ENCODE measurements around the gene ERI3.
"Not testable (repeated sequence)": the region's sequence is repeated elsewhere in the genome, so short reads cannot be mapped to it uniquely, and the experiment has no call there.

The ERI3 gene

GRCh38 chr1:44212355-44213221 is 142.5 kb downstream of the ERI3 start:
- Histone ChIP-seq H3K79me2 (ENCODE audit: insufficient read depth, low read length) (peaks cover 19% of the 10 kb centered on the region), H3K4me2 (ENCODE audit: low read depth, low read length, poor library complexity, severe bottlenecking) (peak overlapping the region; percentile 92), H2AFZ (ENCODE audit: low read length) (peak overlapping the region; percentile 96), H3K9me3 (ENCODE audit: insufficient read depth, low read depth, low read length) (no peaks in the 10 kb centered on the region), H3K9me2 (replicated peaks; ENCODE audit: low read depth, low read length) (no peaks in the 10 kb centered on the region), H3K27me3 (ENCODE audit: insufficient read depth, low read length, poor library complexity, severe bottlenecking) (no peaks in the 10 kb centered on the region), H3K4me3 (ENCODE audit: low read length, poor library complexity, severe bottlenecking) (peak overlapping the region; percentile 97), H4K20me1 (ENCODE audit: insufficient read depth, low read length, poor library complexity, severe bottlenecking) (peaks cover 3% of the 10 kb centered on the region), H3K36me3 (ENCODE audit: insufficient read depth, low read length) (peaks cover 7% of the 10 kb centered on the region; the same call in 1 of the 2 replicates), H3K4me1 (ENCODE audit: insufficient read depth, low read length, poor library complexity, severe bottlenecking) (peaks cover 22% of the 10 kb centered on the region), H3F3A (ENCODE audit: low read depth) (no peaks in the 10 kb centered on the region), H3K9ac (ENCODE audit: low read depth, low read length, poor library complexity, severe bottlenecking) (peak overlapping the region; percentile 90)
- TF ChIP-seq CTCF (conservative IDR thresholded peaks at IDR 0.05; ENCODE audit: low read length): no peak

- Histone ChIP-seq H3K36me3 (ENCODE audit: insufficient read depth, low read length) (no peaks in the 10 kb centered on the region; the same call in 1 of the 2 replicates), H3K27me3 (ENCODE audit: insufficient read depth, low read length, poor library complexity, severe bottlenecking) (no peaks in the 10 kb centered on the region), H3K9ac (ENCODE audit: low read depth, low read length, poor library complexity, severe bottlenecking) (no peak overlapping the region), H3K9me2 (replicated peaks; ENCODE audit: low read depth, low read length) (no peaks in the 10 kb centered on the region), H2AFZ (ENCODE audit: low read length) (no peak overlapping the region), H3F3A (ENCODE audit: low read depth) (no peaks in the 10 kb centered on the region), H3K4me2 (ENCODE audit: low read depth, low read length, poor library complexity, severe bottlenecking) (no peak overlapping the region), H3K4me1 (ENCODE audit: insufficient read depth, low read length, poor library complexity, severe bottlenecking) (peaks cover 22% of the 10 kb centered on the region), H4K20me1 (ENCODE audit: insufficient read depth, low read length, poor library complexity, severe bottlenecking) (peaks cover 3% of the 10 kb centered on the region), H3K79me2 (ENCODE audit: insufficient read depth, low read length) (peaks cover 19% of the 10 kb centered on the region), H3K4me3 (ENCODE audit: low read length, poor library complexity, severe bottlenecking) (no peak overlapping the region), H3K9me3 (ENCODE audit: insufficient read depth, low read depth, low read length) (no peaks in the 10 kb centered on the region)
- no peak for TF ChIP-seq CTCF (conservative IDR thresholded peaks at IDR 0.05; ENCODE audit: low read length)
Measured at GRCh38 chr1:44210595-44210994, 144.5 kb downstream of the ERI3 start.

GRCh38 chr1:44208226-44208625 is 146.8 kb downstream of the ERI3 start:
- H3K27me3 ChIP-seq (ENCODE audit: insufficient read depth, low read length, poor library complexity, severe bottlenecking): no peaks in the 10 kb centered on the region
- no peaks in the 10 kb centered on the region for H4K20me1 ChIP-seq (ENCODE audit: insufficient read depth, low read length, poor library complexity, severe bottlenecking)
- H3K9me3 ChIP-seq (ENCODE audit: insufficient read depth, low read depth, low read length): no peaks in the 10 kb centered on the region
- no peak overlapping the region for H3K9ac ChIP-seq (ENCODE audit: low read depth, low read length, poor library complexity, severe bottlenecking)
- H3K79me2 ChIP-seq (ENCODE audit: insufficient read depth, low read length): no peaks in the 10 kb centered on the region
- H3K4me1 ChIP-seq (ENCODE audit: insufficient read depth, low read length, poor library complexity, severe bottlenecking): peaks cover 10% of the 10 kb centered on the region
- TF ChIP-seq CTCF (conservative IDR thresholded peaks at IDR 0.05; ENCODE audit: low read length) (no peak), EZH2phosphoT487 (IDR thresholded peaks at IDR 0.05; ENCODE audit: borderline replicate concordance) (no peak)
- H3K36me3 ChIP-seq (ENCODE audit: insufficient read depth, low read length): no peaks in the 10 kb centered on the region
- H3K9me2 ChIP-seq (replicated peaks; ENCODE audit: low read depth, low read length): no peaks in the 10 kb centered on the region
- H2AFZ ChIP-seq (ENCODE audit: low read length): no peak overlapping the region
- H3K4me2 ChIP-seq (ENCODE audit: low read depth, low read length, poor library complexity, severe bottlenecking): no peak overlapping the region
- H3K4me3 ChIP-seq (ENCODE audit: low read length, poor library complexity, severe bottlenecking): no peak overlapping the region
- H3F3A ChIP-seq (ENCODE audit: low read depth): no peaks in the 10 kb centered on the region

GRCh38 chr1:44206545-44206944 is 148.5 kb downstream of the ERI3 start:
- H3K9ac ChIP-seq (ENCODE audit: low read depth, low read length, poor library complexity, severe bottlenecking); H3K4me2 ChIP-seq (ENCODE audit: low read depth, low read length, poor library complexity, severe bottlenecking); H4K20me1 ChIP-seq (ENCODE audit: insufficient read depth, low read length, poor library complexity, severe bottlenecking); H3K9me3 ChIP-seq (ENCODE audit: insufficient read depth, low read depth, low read length); H3K79me2 ChIP-seq (ENCODE audit: insufficient read depth, low read length); H3K4me1 ChIP-seq (ENCODE audit: insufficient read depth, low read length, poor library complexity, severe bottlenecking); H3F3A ChIP-seq (ENCODE audit: low read depth); H3K36me3 ChIP-seq (ENCODE audit: insufficient read depth, low read length); H2AFZ ChIP-seq (ENCODE audit: low read length); H3K9me2 ChIP-seq (replicated peaks; ENCODE audit: low read depth, low read length); H3K27me3 ChIP-seq (ENCODE audit: insufficient read depth, low read length, poor library complexity, severe bottlenecking); H3K4me3 ChIP-seq (ENCODE audit: low read length, poor library complexity, severe bottlenecking): not testable (repeated sequence)
